Testis (tissue), 2 donors: ENCODE data around the gene GRIA3.

Experiments
- CTCF ChIP-seq, 3 experiments: fragments of 450-650 bp in 2 of 3; fragments of 200-600 bp in 1 of 3; sonication (generic) in 1 of 3; IDR thresholded peaks; one replicate each; pipeline ENCODE4 v1.5.1; 2016 to 2019; ENCODE audit warnings: antibody characterized with exemption in 3 of 3, mild to moderate bottlenecking in 2 of 3, moderate library complexity in 1 of 3
- POLR2A ChIP-seq: fragments of 450-650 bp; IDR thresholded peaks from one replicate; pipeline ENCODE4 v1.6.1; 2017; ENCODE audit warnings: antibody characterized with exemption, mild to moderate bottlenecking, moderate library complexity

GRCh38 chrX:123206176-123206575, 22.1 kb downstream of the GRIA3 start:
- TF ChIP-seq CTCF (IDR thresholded peaks at IDR 0.05) (no peak), POLR2A (no peak)
